Right lobe of liver (tissue), 6 donors: ENCODE results near the gene OR14K1. TPM values are rescaled to one million over a fixed set of nuclear protein-coding genes. Genes with fewer than 3 reads are reported as not detected.
"Not testable (repeated sequence)": the region's sequence is repeated elsewhere in the genome, so short reads cannot be mapped to it uniquely, and the experiment has no call there.

ENCODE experiments used
- ATAC-seq, 4 donors: fragments of 200-7000 bp; cut with Tn5 transposase; one replicate each; pipeline ENCODE4 v1.9.1; 2020; ENCODE audit warnings: mild to moderate bottlenecking in 4 of 4, moderate library complexity in 4 of 4
- DNase-seq, 3 donors: peaks; one replicate each; pipeline ENCODE4 v3.0.0-alpha.2; 2020
- H3K27ac ChIP-seq, 3 donors: fragments of 200-600 bp; one replicate each; pipeline ENCODE4 v1.8.0; 2022
- H3K27me3 ChIP-seq, 2 donors: fragments of 200-600 bp; one replicate each; pipeline ENCODE4 v1.8.0; 2022
- H3K36me3 ChIP-seq, 4 donors: fragments of 200-600 bp; sonication (generic) in 1 of 4; one replicate each; pipeline versions ENCODE4 v1.5.1 to v1.8.0; 2017 to 2022; ENCODE audit warnings: control low read depth in 1 of 4
- H3K4me1 ChIP-seq, 4 donors: fragments of 200-600 bp; sonication (generic) in 1 of 4; one replicate each; pipeline versions ENCODE4 v1.5.1 to v1.8.0; 2017 to 2022; ENCODE audit warnings: control low read depth in 1 of 4
- H3K4me3 ChIP-seq, 3 donors: fragments of 200-600 bp; one replicate each; pipeline ENCODE4 v1.8.0; 2022
- H3K9me3 ChIP-seq, 4 donors: fragments of 200-600 bp; sonication (generic) in 1 of 4; one replicate each; pipeline versions ENCODE4 v1.5.1 to v1.8.0; 2017 to 2022; ENCODE audit warnings: control low read depth in 1 of 4
- POLR2A ChIP-seq: fragments of 450-650 bp; IDR thresholded peaks from one replicate; pipeline ENCODE4 v1.6.1; 2017; ENCODE audit warnings: antibody characterized with exemption, mild to moderate bottlenecking
- WGBS: methylation state at CpG from one replicate; pipeline ENCODE4 v1.1.6; 2018; ENCODE audit warnings: low coverage, low lambda C conversion rate; ENCODE audit not compliant: insufficient coverage; ENCODE audit errors: missing lambda C conversion rate; 5-methylcytosine and 5-hydroxymethylcytosine counted together
- intact Hi-C, 2 donors: fragments of 100-400 bp; cut with DNase I; formaldehyde crosslinking; loops; one replicate each; pipeline versions ENCODE4 v1.11.2 to v1.14.1; 2022
- total RNA-seq, 6 experiments: library from RNA; depleted of rRNA in 2 of 6; stranded (reverse); fragments of >200 nt in 2 of 6; fragmentation: NEBNext Ultra II Directional in 3 of 6; extraction: Animal tissue kit (Norgen Biotek cat#: 25700) in 3 of 6; gene quantifications; one replicate each; pipeline versions ENCODE4 v1.1.0 to v1.2.4, GENCODE V29; 2016 to 2023
- TF ChIP-seq, protein P1 (sequence below), 4 donors: fragments of 200-600 bp in 3 of 4; fragments of 450-650 bp in 1 of 4; IDR thresholded peaks; one replicate each; pipeline versions ENCODE4 v1.5.1 to v1.8.0; 2016 to 2022; ENCODE audit warnings: antibody characterized with exemption in 4 of 4, mild to moderate bottlenecking in 2 of 4
- donor health status: DM: no; HTN: yes; CAD: no.
- donor health status: DM: no; HTN: no; CAD: no.
- donor health status: DM: no; HTN: no; CAD: no.
- donor health status: DM: no; HTN: yes; CAD: no.
- donor health status: DM: no; HTN: yes; CAD: no.

OR14K1 gene
- total RNA-seq, 6 experiments from 2014 or later, result not detected

DNA sequence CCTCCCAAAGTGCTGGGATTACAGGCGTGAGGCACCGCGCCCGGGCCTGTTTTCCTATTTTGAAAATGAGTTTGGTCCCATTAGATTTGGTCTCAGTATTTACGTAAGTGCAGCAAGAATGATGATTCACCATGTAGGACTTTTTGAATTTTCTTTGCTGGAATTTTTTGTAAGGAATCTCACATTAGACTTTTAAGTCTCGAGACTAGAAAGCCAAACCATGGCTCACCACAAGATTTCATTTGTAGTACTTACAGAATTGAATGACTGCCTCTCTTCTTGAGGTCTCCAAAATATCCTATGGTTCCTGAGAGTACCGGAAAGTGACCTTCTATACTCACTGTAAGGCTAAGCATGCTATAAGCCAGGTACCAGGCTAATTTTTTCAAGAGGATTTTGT is 9.2 kb downstream of the OR14K1 start:
- Histone ChIP-seq H3K27me3 (no peaks in the 10 kb centered on the region), H3K36me3 (no peaks in the 10 kb centered on the region), H3K4me3 (no peak overlapping the region), H3K27ac (no peak overlapping the region), H3K9me3 (no peaks in the 10 kb centered on the region), H3K4me1 (no peaks in the 10 kb centered on the region)
- TF ChIP-seq, protein P1, sequence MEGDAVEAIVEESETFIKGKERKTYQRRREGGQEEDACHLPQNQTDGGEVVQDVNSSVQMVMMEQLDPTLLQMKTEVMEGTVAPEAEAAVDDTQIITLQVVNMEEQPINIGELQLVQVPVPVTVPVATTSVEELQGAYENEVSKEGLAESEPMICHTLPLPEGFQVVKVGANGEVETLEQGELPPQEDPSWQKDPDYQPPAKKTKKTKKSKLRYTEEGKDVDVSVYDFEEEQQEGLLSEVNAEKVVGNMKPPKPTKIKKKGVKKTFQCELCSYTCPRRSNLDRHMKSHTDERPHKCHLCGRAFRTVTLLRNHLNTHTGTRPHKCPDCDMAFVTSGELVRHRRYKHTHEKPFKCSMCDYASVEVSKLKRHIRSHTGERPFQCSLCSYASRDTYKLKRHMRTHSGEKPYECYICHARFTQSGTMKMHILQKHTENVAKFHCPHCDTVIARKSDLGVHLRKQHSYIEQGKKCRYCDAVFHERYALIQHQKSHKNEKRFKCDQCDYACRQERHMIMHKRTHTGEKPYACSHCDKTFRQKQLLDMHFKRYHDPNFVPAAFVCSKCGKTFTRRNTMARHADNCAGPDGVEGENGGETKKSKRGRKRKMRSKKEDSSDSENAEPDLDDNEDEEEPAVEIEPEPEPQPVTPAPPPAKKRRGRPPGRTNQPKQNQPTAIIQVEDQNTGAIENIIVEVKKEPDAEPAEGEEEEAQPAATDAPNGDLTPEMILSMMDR (IDR thresholded peaks at IDR 0.05), result no peak
- no peak for TF ChIP-seq POLR2A
- WGBS, result 65% methylated on average over 7 of the region's 7 CpGs
- intact Hi-C loops, result no loop called here
- DNase-seq, result no peak
- no peak for ATAC-seq

DNA sequence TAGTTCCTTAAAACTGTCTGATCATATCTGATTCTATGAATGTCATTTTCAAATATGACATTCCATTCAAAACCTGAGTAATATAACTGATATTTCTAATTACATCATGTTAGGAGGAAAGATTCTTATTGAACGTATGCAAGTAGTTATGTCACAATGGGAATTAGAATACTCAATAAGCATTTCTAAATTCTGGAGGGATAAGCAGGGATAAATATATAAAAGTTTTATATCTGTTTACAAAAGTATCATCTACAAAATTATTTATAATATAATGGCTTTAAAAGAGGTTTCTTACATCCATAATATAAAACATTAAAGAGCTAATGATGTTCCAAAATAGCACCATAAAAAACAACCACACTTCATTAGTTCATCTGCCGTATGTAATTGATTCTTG is 9.6 kb downstream of the OR14K1 start, which contains the start of gene OR14A2:
Gene OR14A2 (minus strand): TSS at position 101 of the 400 bp plus-strand sequence.
- Histone ChIP-seq H3K36me3 (no peaks in the 10 kb centered on the region), H3K4me1 (no peaks in the 10 kb centered on the region), H3K4me3 (no peak within 1 kb of the TSS), H3K9me3 (no peaks in the 10 kb centered on the region), H3K27ac (no peak within 1 kb of the TSS), H3K27me3 (no peaks in the 10 kb centered on the region)
- intact Hi-C loops, result no loop called here
- WGBS, result 60% methylated on average over 2 of the region's 2 CpGs
- TF ChIP-seq POLR2A, result no peak
- TF ChIP-seq, protein P1 (IDR thresholded peaks at IDR 0.05), result no peak
- no peak for ATAC-seq
- no peak for DNase-seq

DNA sequence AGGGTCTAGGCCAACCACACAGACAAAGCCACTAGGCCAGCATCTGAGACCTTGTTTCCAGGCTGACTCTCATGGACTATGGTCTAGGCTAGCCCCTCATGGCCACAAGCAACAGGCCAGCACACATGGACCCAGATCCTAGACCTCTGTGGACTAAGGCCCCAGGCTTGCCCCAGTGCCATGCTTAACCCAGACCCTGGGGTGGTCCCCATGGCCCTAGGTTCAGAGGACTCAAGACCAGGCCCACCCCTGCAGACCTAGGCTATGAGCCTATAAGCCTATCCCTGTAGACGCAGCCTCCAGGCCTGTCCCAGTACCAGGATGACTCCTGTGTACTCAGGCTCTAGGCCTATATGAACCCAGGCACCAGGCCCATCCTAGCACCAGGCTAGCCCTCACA is 11.5 kb downstream of the OR14K1 start:
- no CpG with 5 or more reads among the region's 1 CpG for WGBS

DNA sequence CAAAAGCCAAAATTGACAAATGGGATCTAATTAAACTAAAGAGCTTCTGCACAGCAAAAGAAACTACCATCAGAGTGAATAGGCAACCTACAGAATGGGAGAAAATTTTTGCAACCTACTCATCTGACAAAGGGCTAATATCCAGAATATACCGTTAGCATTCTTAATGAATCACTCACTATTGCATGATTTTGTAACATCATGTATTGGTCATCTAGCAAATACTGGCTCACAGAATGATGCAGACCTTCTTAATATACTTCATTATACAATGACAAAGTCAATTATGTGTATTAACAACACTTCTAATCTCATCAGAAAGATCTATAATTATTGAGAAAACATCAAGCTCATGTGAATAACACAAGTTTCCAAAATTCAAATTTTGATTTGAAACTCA is 15.9 kb downstream of the OR14K1 start:
- H3K27ac ChIP-seq, DNase-seq, H3K9me3 ChIP-seq, intact Hi-C loops, ATAC-seq, H3K4me1 ChIP-seq, H3K27me3 ChIP-seq, H3K4me3 ChIP-seq, H3K36me3 ChIP-seq: not testable (repeated sequence)
- WGBS, result 62% methylated on average over 1 of the region's 1 CpG

More for the DNA sequence above, 11.5 kb downstream of the OR14K1 start:
- intact Hi-C loops, result no loop called here
- H3K4me3 ChIP-seq, result no peak overlapping the region
- no peaks in the 10 kb centered on the region for H3K9me3 ChIP-seq
- no peak for TF ChIP-seq POLR2A
- TF ChIP-seq, protein P1 (IDR thresholded peaks at IDR 0.05), result no peak
- no peaks in the 10 kb centered on the region for H3K4me1 ChIP-seq
- DNase-seq (no peak), ATAC-seq (peak in 1 of 4 donors; percentile 44)
- H3K27me3 ChIP-seq, result no peaks in the 10 kb centered on the region
- no peaks in the 10 kb centered on the region for H3K36me3 ChIP-seq
- no peak overlapping the region for H3K27ac ChIP-seq

DNA sequence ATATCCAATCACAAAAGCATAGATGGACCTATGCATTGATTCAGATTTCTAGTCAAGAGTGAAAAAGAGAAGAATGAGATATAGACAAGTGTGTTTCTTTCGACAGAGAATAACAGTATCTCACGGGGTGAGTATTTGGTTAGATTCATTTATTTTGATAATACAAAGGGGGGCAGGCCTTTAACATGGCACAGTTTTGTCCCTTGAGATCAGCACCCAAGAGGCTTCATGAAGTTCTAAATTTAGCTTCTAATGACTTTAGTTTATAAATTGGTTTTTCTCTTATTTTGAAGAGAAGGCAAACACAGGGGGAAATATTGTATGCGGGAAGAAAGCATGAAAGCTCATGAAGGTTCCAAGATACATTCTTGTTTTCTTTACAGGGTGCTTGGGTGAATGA is 22.0 kb downstream of the OR14K1 start, which contains the start of gene OR1C1:
Gene OR1C1 (minus strand): TSS at position 101 of the 400 bp plus-strand sequence. CDS start 2,150 bp downstream, outside the sequence.
- H3K27me3 ChIP-seq, result no peaks in the 10 kb centered on the region
- no peak for DNase-seq
- no peak within 1 kb of the TSS for H3K27ac ChIP-seq
- TF ChIP-seq, protein P1 (IDR thresholded peaks at IDR 0.05), result no peak
- no peak for TF ChIP-seq POLR2A
- no peak for ATAC-seq
- no peak within 1 kb of the TSS for H3K4me3 ChIP-seq
- 62% methylated on average over 3 of the region's 3 CpGs for WGBS
- no peaks in the 10 kb centered on the region for H3K4me1 ChIP-seq
- H3K36me3 ChIP-seq, result no peaks in the 10 kb centered on the region
- no peaks in the 10 kb centered on the region for H3K9me3 ChIP-seq
- intact Hi-C loops, result no loop called here
